GM20000 (cell line): ENCODE measurements around the gene OR5B2.

Experiments used
- DNase-seq: peaks from one replicate; pipeline ENCODE4 v3.0.0; 2012; ENCODE audit warnings: low spot score
- TF ChIP-seq, protein P1 (sequence below): IDR thresholded peaks from 2 replicates; pipeline ENCODE4 v1.5.1; 2012; ENCODE audit warnings: mild to moderate bottlenecking, control low read depth; ENCODE audit errors: extremely low read depth, missing control alignments

Gene OR5B2

DNA sequence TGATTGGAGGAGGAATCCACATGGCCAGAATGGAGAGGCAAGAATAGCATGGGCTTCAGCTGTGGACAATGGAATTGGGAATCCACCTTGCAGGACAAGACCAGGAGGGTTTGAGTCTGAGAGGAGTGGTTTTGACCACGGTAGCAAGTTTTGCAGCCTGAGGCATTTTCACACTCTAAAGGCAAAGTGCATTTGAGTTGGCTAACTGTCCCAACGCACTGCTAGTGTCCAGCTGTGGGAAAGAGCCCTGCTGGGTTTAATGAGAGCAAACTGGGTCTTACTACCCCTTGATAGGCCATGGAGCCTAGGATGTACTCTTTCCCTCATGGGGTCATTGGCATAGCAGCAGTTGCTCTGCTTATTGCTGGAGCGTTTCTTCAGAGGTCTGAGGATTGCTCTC, at the start of gene OR5B2:
Gene OR5B2 (minus strand): TSS at position 101 of the 400 bp plus-strand sequence. CDS start 4,860 bp downstream, outside the sequence.
- DNase-seq: no peak
- TF ChIP-seq, protein P1, sequence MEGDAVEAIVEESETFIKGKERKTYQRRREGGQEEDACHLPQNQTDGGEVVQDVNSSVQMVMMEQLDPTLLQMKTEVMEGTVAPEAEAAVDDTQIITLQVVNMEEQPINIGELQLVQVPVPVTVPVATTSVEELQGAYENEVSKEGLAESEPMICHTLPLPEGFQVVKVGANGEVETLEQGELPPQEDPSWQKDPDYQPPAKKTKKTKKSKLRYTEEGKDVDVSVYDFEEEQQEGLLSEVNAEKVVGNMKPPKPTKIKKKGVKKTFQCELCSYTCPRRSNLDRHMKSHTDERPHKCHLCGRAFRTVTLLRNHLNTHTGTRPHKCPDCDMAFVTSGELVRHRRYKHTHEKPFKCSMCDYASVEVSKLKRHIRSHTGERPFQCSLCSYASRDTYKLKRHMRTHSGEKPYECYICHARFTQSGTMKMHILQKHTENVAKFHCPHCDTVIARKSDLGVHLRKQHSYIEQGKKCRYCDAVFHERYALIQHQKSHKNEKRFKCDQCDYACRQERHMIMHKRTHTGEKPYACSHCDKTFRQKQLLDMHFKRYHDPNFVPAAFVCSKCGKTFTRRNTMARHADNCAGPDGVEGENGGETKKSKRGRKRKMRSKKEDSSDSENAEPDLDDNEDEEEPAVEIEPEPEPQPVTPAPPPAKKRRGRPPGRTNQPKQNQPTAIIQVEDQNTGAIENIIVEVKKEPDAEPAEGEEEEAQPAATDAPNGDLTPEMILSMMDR: no peak

DNA sequence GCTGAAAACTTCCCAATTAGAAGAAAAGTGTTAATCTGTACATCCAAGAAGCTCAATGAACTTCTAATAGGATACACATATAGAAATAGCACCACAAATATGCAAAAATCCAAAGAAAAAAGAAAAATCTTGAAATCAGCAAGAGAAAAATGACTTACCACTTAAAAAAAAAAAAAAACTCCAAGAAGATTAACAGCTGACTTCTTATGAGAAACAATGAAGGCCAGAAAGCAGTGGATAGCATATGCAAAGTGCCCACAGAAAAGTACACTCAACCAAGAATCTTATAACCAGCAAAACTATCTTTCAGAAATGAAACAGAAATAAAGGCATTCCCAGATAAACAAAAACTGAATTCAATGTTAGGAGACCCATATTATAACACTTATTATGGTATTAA, 44.0 kb upstream of the OR5B2 start:
- TF ChIP-seq, protein P1: no peak
- no peak for DNase-seq

DNA sequence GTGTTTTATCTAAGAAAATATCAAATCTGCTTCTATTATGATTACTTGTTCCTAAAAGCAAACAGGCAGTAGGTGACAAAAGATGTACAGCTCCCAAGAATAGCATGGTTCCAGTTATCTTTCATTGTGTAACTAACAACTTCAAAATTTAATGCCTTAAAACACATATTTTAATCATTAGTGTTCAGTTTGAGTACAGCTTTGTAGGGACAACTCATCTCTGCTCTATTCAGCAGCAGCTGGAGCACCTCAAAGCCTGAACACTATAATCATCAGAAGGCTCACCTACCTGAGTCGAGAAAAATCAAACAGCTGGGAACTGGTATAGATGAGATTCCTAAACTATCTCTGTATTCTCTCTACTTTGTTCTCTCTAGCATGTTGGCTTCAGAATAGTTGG, 38.4 kb upstream of the OR5B2 start:
- no peak for DNase-seq
- TF ChIP-seq, protein P1: no peak

DNA sequence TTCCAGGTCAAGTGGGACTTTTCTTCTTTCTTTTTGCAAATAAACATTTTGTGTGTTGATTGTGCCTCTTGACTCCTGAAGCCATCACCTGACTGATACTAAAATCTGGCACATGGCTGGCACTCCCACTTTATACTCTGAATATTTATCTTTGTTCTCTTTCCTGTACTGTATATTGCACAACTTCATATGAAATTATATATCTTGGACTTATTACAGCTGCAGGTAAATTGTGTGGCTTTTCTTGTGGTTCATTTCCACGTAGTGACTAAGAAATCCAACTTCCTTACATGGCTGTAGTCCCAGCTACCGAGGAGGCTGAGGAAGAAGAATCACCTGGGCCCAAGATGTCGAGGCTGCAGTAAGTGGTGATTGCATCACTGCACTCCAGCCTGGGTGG, 37.8 kb upstream of the OR5B2 start:
- DNase-seq: no peak

GRCh38 chr11:58451585-58451984, 23.7 kb upstream of the OR5B2 start:
- TF ChIP-seq, protein P1: no peak
- DNase-seq: no peak

More for the DNA sequence above, 37.8 kb upstream of the OR5B2 start:
- TF ChIP-seq, protein P1: no peak

- DNase-seq: no peak
Measured at GRCh38 chr11:58446294-58446693, 18.4 kb upstream of the OR5B2 start.

GRCh38 chr11:58444300-58444699, 16.4 kb upstream of the OR5B2 start:
- TF ChIP-seq, protein P1: no peak
- no peak for DNase-seq

More at GRCh38 chr11:58446294-58446693, 18.4 kb upstream of the OR5B2 start:
- TF ChIP-seq, protein P1: no peak

GRCh38 chr11:58442136-58442535, 14.2 kb upstream of the OR5B2 start, which contains the start of gene OR5B12:
OR5B12 (minus strand) TSS chr11:58442236; CDS start chr11:58440151, 2,085 bp downstream.
- DNase-seq: no peak
- TF ChIP-seq, protein P1: no peak
